DND-41 (cell line): ENCODE results near the gene MARCHF10.

Source experiments
- CTCF ChIP-seq: IDR thresholded peaks from 2 replicates; pipeline ENCODE4 v1.5.1; 2012; ENCODE audit warnings: borderline replicate concordance, low read length, moderate library complexity, mild to moderate bottlenecking; ENCODE audit not compliant: poor library complexity, severe bottlenecking; ENCODE audit errors: extremely low read depth
- EZH2 ChIP-seq: IDR thresholded peaks from 3 replicates; pipeline ENCODE4 v1.6.1; 2012; ENCODE audit warnings: borderline replicate concordance, low read depth, mild to moderate bottlenecking, moderate library complexity, low read length, inconsistent platforms; ENCODE audit not compliant: severe bottlenecking

- TF ChIP-seq CTCF = no peak
- TF ChIP-seq EZH2 = no peak
Observed at GRCh38 chr17:62664336-62665120, 143.6 kb downstream of the MARCHF10 start.
